ENCODE data around the gene DENND1A. TPM values are rescaled to one million over a fixed set of nuclear protein-coding genes. Genes with fewer than 3 reads are reported as not detected.

The DENND1A gene
- total RNA-seq, 1 donor from 2014 or later = 13.9 TPM

- H3K9me3 Mint-ChIP-seq (ENCODE audit: unreplicated experiment) = peaks cover 8% of the 10 kb centered on the region
- no peak overlapping the region for H3K4me3 Mint-ChIP-seq (ENCODE audit: unreplicated experiment)
- H3K4me1 Mint-ChIP-seq (ENCODE audit: low read depth, unreplicated experiment) = peaks cover 16% of the 10 kb centered on the region
- TF ChIP-seq, protein P1, sequence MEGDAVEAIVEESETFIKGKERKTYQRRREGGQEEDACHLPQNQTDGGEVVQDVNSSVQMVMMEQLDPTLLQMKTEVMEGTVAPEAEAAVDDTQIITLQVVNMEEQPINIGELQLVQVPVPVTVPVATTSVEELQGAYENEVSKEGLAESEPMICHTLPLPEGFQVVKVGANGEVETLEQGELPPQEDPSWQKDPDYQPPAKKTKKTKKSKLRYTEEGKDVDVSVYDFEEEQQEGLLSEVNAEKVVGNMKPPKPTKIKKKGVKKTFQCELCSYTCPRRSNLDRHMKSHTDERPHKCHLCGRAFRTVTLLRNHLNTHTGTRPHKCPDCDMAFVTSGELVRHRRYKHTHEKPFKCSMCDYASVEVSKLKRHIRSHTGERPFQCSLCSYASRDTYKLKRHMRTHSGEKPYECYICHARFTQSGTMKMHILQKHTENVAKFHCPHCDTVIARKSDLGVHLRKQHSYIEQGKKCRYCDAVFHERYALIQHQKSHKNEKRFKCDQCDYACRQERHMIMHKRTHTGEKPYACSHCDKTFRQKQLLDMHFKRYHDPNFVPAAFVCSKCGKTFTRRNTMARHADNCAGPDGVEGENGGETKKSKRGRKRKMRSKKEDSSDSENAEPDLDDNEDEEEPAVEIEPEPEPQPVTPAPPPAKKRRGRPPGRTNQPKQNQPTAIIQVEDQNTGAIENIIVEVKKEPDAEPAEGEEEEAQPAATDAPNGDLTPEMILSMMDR (IDR thresholded peaks at IDR 0.05; ENCODE audit: partially characterized antibody, unreplicated experiment) = no peak
- no peak overlapping the region for H3K27ac Mint-ChIP-seq (ENCODE audit: unreplicated experiment)
- peaks cover 1% of the 10 kb centered on the region for H3K27me3 Mint-ChIP-seq (ENCODE audit: unreplicated experiment)
- H3K36me3 Mint-ChIP-seq (ENCODE audit: unreplicated experiment) = no peaks in the 10 kb centered on the region
- DNase-seq = no peak
These were observed 444.7 kb downstream of the DENND1A start for GRCh38 chr9:123485216-123485615.

- no peak overlapping the region for H3K27ac Mint-ChIP-seq (ENCODE audit: unreplicated experiment)
- TF ChIP-seq, protein P1 (IDR thresholded peaks at IDR 0.05; ENCODE audit: partially characterized antibody, unreplicated experiment) = no peak
These were observed 445.8 kb downstream of the DENND1A start for GRCh38 chr9:123484130-123484529.

GRCh38 chr9:123483191-123483803 lies 446.6 kb downstream of the DENND1A start:
- Mint-ChIP-seq H3K36me3 (ENCODE audit: unreplicated experiment) (no peaks in the 10 kb centered on the region), H3K9me3 (ENCODE audit: unreplicated experiment) (peaks cover 8% of the 10 kb centered on the region), H3K27ac (ENCODE audit: unreplicated experiment) (no peak overlapping the region), H3K27me3 (ENCODE audit: unreplicated experiment) (no peaks in the 10 kb centered on the region), H3K4me1 (ENCODE audit: low read depth, unreplicated experiment) (peaks cover 14% of the 10 kb centered on the region), H3K4me3 (ENCODE audit: unreplicated experiment) (no peak overlapping the region)
- no peak for DNase-seq
- TF ChIP-seq, protein P1 (IDR thresholded peaks at IDR 0.05; ENCODE audit: partially characterized antibody, unreplicated experiment) = no peak

More at GRCh38 chr9:123484130-123484529, 445.8 kb downstream of the DENND1A start:
- peaks cover 8% of the 10 kb centered on the region for H3K9me3 Mint-ChIP-seq (ENCODE audit: unreplicated experiment)
- H3K4me1 Mint-ChIP-seq (ENCODE audit: low read depth, unreplicated experiment) = peaks cover 18% of the 10 kb centered on the region
- H3K27me3 Mint-ChIP-seq (ENCODE audit: unreplicated experiment) = peaks cover 1% of the 10 kb centered on the region
- no peaks in the 10 kb centered on the region for H3K36me3 Mint-ChIP-seq (ENCODE audit: unreplicated experiment)
- no peak for DNase-seq
- H3K4me3 Mint-ChIP-seq (ENCODE audit: unreplicated experiment) = no peak overlapping the region

DNA sequence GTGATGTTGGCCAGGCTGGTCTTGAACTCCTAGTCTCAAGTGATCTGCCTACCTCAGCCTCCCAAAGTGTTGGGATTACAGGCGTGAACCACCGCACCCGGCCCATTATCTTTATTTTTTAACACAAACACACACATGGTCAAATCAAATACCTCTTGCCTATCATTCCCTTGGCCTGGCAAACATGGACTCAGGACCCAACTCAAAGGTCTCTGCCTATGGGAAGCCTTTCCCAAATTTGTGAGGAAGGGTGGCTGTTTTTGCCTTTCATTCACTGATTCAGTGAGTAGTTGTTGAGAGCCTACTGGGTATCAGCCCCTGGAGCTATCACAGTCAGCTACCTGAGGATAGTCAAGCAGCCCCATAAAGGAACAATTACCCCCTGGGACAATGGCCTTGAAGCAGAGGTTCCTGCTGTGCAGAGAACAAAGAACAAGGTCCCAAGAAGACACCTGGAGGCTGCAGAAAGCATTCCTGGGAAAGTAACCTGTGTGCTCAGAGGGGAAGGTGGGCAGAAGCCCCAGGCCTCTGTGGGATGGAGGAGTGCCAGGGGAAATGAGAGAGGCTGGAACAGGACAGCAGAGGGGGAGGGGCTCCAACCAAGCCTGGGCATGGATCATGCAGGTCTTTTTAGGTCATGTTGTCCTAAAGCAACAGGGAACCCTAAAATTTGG lies 447.5 kb downstream of the DENND1A start:
- H3K4me1 Mint-ChIP-seq (ENCODE audit: low read depth, unreplicated experiment) = peaks cover 5% of the 10 kb centered on the region
- no peaks in the 10 kb centered on the region for H3K36me3 Mint-ChIP-seq (ENCODE audit: unreplicated experiment)
- H3K27me3 Mint-ChIP-seq (ENCODE audit: unreplicated experiment) = peaks cover 1% of the 10 kb centered on the region
- peaks cover 8% of the 10 kb centered on the region for H3K9me3 Mint-ChIP-seq (ENCODE audit: unreplicated experiment)
- H3K27ac Mint-ChIP-seq (ENCODE audit: unreplicated experiment) = no peak overlapping the region
- no peak for DNase-seq
- H3K4me3 Mint-ChIP-seq (ENCODE audit: unreplicated experiment) = no peak overlapping the region
- TF ChIP-seq, protein P1 (IDR thresholded peaks at IDR 0.05; ENCODE audit: partially characterized antibody, unreplicated experiment) = no peak

DNA sequence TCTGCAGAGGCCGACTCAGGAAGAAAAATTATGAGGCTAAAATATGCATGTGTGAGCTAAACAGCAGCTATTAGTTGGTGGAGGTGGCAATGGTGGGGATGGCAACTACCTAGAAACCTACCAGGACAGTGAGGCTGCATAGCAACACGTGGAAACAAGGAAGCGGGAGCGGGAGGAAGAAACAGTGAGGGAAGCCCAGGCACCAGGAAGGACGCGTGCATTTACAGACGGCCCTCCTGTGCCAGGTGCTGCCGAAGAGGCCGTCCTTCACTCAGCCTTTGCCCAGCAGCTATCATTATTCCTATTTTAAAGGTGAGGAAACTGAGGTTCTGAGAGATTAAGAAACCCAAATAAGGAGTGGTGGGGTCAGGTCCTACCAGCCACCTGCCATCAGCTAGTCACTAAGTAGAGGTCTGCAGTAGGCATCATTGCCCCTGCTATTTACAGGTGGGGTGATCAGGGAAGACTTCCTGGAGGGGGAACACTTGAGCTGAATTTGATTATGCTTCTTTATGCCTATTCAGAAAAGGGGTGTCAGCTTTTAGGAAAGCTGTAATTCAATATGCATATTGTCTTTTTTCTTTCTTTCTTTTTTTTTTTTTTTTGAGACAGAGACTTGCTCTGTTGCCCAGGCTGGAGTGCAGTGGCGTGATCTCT lies 448.6 kb downstream of the DENND1A start:
- Mint-ChIP-seq H3K4me1 (ENCODE audit: low read depth, unreplicated experiment) (peaks cover 5% of the 10 kb centered on the region), H3K4me3 (ENCODE audit: unreplicated experiment) (no peak overlapping the region), H3K36me3 (ENCODE audit: unreplicated experiment) (no peaks in the 10 kb centered on the region), H3K27me3 (ENCODE audit: unreplicated experiment) (peaks cover 1% of the 10 kb centered on the region), H3K27ac (ENCODE audit: unreplicated experiment) (no peak overlapping the region), H3K9me3 (ENCODE audit: unreplicated experiment) (peaks cover 6% of the 10 kb centered on the region)
- TF ChIP-seq, protein P1 (IDR thresholded peaks at IDR 0.05; ENCODE audit: partially characterized antibody, unreplicated experiment) = no peak
- DNase-seq = no peak

Data from glutamatergic neuron (in vitro differentiated cells).